Lung (tissue), 12 donors: Measurements from ENCODE around the gene RASGEF1C. TPM values are rescaled to one million over a fixed set of nuclear protein-coding genes. Genes with fewer than 3 reads are reported as not detected.

Experiments used
- ATAC-seq: fragments of 200-7000 bp; cut with Tn5 transposase; one replicate; pipeline ENCODE4 v1.9.1; 2020; ENCODE audit warnings: moderate number of reproducible peaks; ENCODE audit not compliant: insufficient read depth, low FRiP score
- DNase-seq, 3 donors: peaks; one replicate each; pipeline ENCODE4 v3.0.0-alpha.2; 2013 to 2017
- H3K27ac ChIP-seq, 2 donors: one replicate each; pipeline ENCODE4 v1.5.1; 2013; ENCODE audit warnings: mild to moderate bottlenecking in 2 of 2, moderate library complexity in 2 of 2, control low read depth in 1 of 2, inconsistent platforms in 1 of 2, low read depth in 1 of 2, low read length in 1 of 2
- H3K27me3 ChIP-seq, 3 donors: one replicate each; pipeline ENCODE4 v1.5.1; 2013; ENCODE audit warnings: low read length in 2 of 3; ENCODE audit not compliant: control insufficient read depth in 3 of 3, insufficient read depth in 3 of 3
- H3K36me3 ChIP-seq, 4 donors: one replicate each; pipeline ENCODE4 v1.5.1; 2013; ENCODE audit warnings: low read length in 4 of 4, mild to moderate bottlenecking in 1 of 4, moderate library complexity in 1 of 4; ENCODE audit not compliant: control insufficient read depth in 4 of 4, insufficient read depth in 4 of 4
- H3K4me1 ChIP-seq, 5 donors: one replicate each; pipeline ENCODE4 v1.5.1; 2013; ENCODE audit warnings: low read length in 5 of 5, mild to moderate bottlenecking in 2 of 5, moderate library complexity in 1 of 5; ENCODE audit not compliant: control insufficient read depth in 5 of 5, insufficient read depth in 5 of 5
- H3K4me3 ChIP-seq: one replicate; pipeline ENCODE4 v1.5.1; 2013; ENCODE audit warnings: mild to moderate bottlenecking, control low read depth, moderate library complexity
- H3K9ac ChIP-seq, 2 donors: one replicate each; pipeline ENCODE4 v1.5.1; 2013; ENCODE audit warnings: low read length in 2 of 2, control low read depth in 1 of 2; ENCODE audit not compliant: insufficient read depth in 1 of 2
- H3K9me3 ChIP-seq, 4 donors: one replicate each; pipeline ENCODE4 v1.5.1; 2013; ENCODE audit warnings: low read length in 3 of 4, mild to moderate bottlenecking in 1 of 4, moderate library complexity in 1 of 4; ENCODE audit not compliant: control insufficient read depth in 4 of 4, insufficient read depth in 3 of 4
- CTCF ChIP-seq: IDR thresholded peaks from 2 replicates; pipeline ENCODE4 v1.5.1; 2012; ENCODE audit warnings: mild to moderate bottlenecking; ENCODE audit errors: control extremely low read depth, extremely low read depth
- WGBS, 2 donors: extraction: QIAGEN DNeasy Blood & Tissue Kit; methylation state at CpG; one replicate each; pipeline ENCODE4 v1.1.7; 2013; 5-methylcytosine and 5-hydroxymethylcytosine counted together
- polyA plus RNA-seq, 2 donors: library from polyadenylated mRNA; stranded (reverse); fragments of 200-250 nt; gene quantifications; one replicate each; pipeline ENCODE4 v1.2.1, GENCODE V29; 2013
- total RNA-seq, 2 donors: library from RNA; depleted of rRNA in 1 of 2; stranded (reverse); fragments of >200 nt in 1 of 2; gene quantifications; one replicate each; pipeline ENCODE4 v1.2.1, GENCODE V29; 2014 to 2021
- donor health status: control.
- donor health status: control.
- donor health status: Bipolar disorder and iron deficiency.
- donor health status: healthy.
- donor health status: DM: yes; HTN: yes; CAD: no.

RASGEF1C gene
- total and polyA plus RNA-seq, 4 donors: 0.03 to 0.31 TPM; not detected in 2

DNA sequence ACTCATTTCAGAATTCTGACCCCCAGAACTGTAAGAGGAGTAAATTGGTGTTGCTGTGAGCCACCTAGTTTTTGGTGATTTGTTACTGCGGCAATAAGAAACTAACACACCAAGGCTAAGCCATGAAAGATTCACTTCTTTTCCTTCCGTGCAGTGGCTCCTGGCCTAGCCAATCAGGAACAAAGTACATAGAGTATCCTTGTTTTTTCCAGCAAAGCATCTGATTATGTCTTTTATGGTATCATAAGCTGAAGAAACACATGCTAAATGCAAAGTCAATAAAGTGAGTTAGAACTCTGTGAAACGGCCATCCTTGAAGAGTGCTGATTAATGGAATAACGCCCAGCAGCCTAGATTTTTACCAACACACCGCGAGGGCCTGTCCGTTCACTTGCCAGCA lies 148.8 kb downstream of the RASGEF1C start:
- Histone ChIP-seq H3K9me3 (no peaks in the 10 kb centered on the region), H3K4me3 (no peak overlapping the region), H3K9ac (no peak overlapping the region), H3K27me3 (no peaks in the 10 kb centered on the region), H3K4me1 (peaks cover 0 to 1% (median 0%) of the 10 kb centered on the region in 5 donors), H3K36me3 (no peaks in the 10 kb centered on the region), H3K27ac (no peak overlapping the region)
- WGBS, 2 donors: 91 to 97% methylated on average over 7 of the region's 7 CpGs
- ATAC-seq (no peak), DNase-seq (no peak)
- no peak for TF ChIP-seq CTCF

DNA sequence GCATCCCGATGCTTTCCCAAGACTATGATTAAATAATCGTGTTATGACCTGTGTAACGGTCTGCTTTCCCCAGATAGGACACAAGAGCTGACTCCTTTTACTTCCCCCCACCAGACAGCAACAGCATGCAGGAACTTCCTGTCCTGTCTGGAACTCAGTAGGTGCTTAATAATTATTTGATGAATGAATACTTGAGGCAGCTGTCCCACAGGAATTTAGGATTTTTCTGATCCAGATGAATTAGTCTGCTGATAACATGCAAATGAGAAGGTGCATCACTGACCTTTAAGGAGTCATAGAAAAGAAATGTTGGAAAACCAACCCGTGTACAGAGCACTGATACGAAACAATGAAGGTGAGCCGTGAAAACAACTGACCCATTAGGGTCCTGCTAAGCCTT lies 149.7 kb downstream of the RASGEF1C start:
- Histone ChIP-seq H3K9me3 (no peaks in the 10 kb centered on the region), H3K9ac (no peak overlapping the region), H3K4me1 (peaks cover 0 to 1% (median 0%) of the 10 kb centered on the region in 5 donors), H3K27ac (no peak overlapping the region), H3K4me3 (no peak overlapping the region), H3K36me3 (no peaks in the 10 kb centered on the region), H3K27me3 (no peaks in the 10 kb centered on the region)
- no peak for ATAC-seq
- WGBS, 2 donors: 76 to 80% methylated on average over 6 of the region's 6 CpGs
- no peak for TF ChIP-seq CTCF
- no peak for DNase-seq

DNA sequence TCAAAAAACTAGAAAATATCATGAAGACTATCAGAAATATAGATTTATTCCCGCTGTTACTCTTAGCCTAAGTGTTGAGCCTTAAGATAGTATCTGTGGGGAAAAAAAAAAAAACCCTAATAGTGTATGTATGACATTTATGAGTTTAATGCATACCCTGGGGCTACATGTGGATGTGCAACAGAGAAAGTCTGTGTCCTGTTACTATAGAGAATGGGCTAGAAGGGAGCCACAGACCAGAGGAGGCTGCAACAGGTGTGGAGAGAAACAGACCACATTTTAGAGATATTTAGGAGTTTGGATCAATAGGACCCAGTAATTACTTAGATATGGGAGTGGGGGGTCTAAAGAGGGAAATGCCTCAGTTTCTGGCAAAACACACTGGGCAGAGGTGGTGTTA lies 152.9 kb downstream of the RASGEF1C start:
- WGBS, 2 donors: 97 to 100% methylated on average over 1 of the region's 1 CpG
- no peak overlapping the region for H3K4me3 ChIP-seq
- H3K9me3 ChIP-seq: no peaks in the 10 kb centered on the region
- ATAC-seq (no peak), DNase-seq (no peak)
- H3K4me1 ChIP-seq: peaks cover 0 to 1% (median 0%) of the 10 kb centered on the region in 5 donors
- no peak overlapping the region for H3K9ac ChIP-seq
- no peaks in the 10 kb centered on the region for H3K27me3 ChIP-seq
- no peak overlapping the region for H3K27ac ChIP-seq
- no peaks in the 10 kb centered on the region for H3K36me3 ChIP-seq
- no peak for TF ChIP-seq CTCF

DNA sequence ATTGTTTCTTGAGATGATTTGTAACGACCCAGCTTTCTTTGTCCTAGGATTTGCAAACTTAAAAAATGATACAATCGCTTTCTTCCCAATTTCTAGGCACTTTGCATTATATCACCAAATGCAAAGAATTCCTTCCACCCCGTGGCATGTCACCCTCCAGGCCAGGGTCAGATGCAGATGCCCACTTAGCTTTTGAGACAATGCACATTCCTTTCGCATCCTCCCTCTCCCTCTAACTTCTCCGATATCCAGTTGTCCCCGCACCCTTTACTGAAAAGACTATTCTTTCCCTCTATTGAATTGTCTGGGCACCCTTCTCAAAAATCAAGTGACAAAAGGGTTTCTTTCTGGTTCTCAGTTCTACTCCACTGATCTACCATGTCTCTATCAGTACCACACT lies 154.8 kb downstream of the RASGEF1C start:
- WGBS, 2 donors: 79 to 86% methylated on average over 6 of the region's 6 CpGs
- no peak for ATAC-seq
- no peak for TF ChIP-seq CTCF

More for the DNA sequence above, 154.8 kb downstream of the RASGEF1C start:
- Histone ChIP-seq H3K27me3 (no peaks in the 10 kb centered on the region), H3K36me3 (no peaks in the 10 kb centered on the region), H3K4me3 (no peak overlapping the region), H3K4me1 (peaks cover 0 to 5% (median 2%) of the 10 kb centered on the region in 5 donors), H3K27ac (no peak overlapping the region), H3K9me3 (no peaks in the 10 kb centered on the region), H3K9ac (no peak overlapping the region)
- DNase-seq: no peak
